WTC11 (cell line): ENCODE measurements around the gene ITPRID1.

ENCODE experiments used
- CTCF ChIP-seq: fragments of 200-600 bp; IDR thresholded peaks from 2 replicates; pipeline ENCODE4 v1.8.0; 2022; ENCODE audit warnings: antibody characterized with exemption
- FOXP1 ChIP-seq: sonication (generic); formaldehyde crosslinking; IDR thresholded peaks from 2 replicates; pipeline ENCODE4 v1.8.0; 2022; ENCODE audit warnings: missing genetic modification reagents, mild to moderate bottlenecking, moderate library complexity, borderline replicate concordance
- TCF7 ChIP-seq: sonication (generic); formaldehyde crosslinking; IDR thresholded peaks from 2 replicates; pipeline ENCODE4 v1.8.0; 2022; ENCODE audit warnings: mild to moderate bottlenecking, low read depth, missing genetic modification reagents, moderate library complexity
- ZBTB21 ChIP-seq: sonication (generic); formaldehyde crosslinking; IDR thresholded peaks from 2 replicates; pipeline ENCODE4 v1.8.1; 2023; ENCODE audit warnings: mild to moderate bottlenecking, missing genetic modification reagents, borderline replicate concordance
- ZBTB43 ChIP-seq: sonication (generic); formaldehyde crosslinking; IDR thresholded peaks from 2 replicates; pipeline ENCODE4 v1.8.1; 2023; ENCODE audit warnings: mild to moderate bottlenecking, missing genetic modification reagents

GRCh38 chr7:31478721-31479120 lies 35.2 kb upstream of the ITPRID1 start:
- TF ChIP-seq ZBTB43 (CRISPR knock-in tag) (no peak), CTCF (no peak), FOXP1 (CRISPR knock-in tag) (no peak), ZBTB21 (no peak), TCF7 (CRISPR knock-in tag) (no peak)
